MM.1S (cell line): ENCODE data around the gene GALR2.

Source experiments
- EZH2 ChIP-seq: fragments of 300-600 bp; sonication (generic); optimal IDR thresholded peaks from 2 replicates; pipeline ENCODE3; 2017; ENCODE audit warnings: low read depth, mild to moderate bottlenecking, antibody characterized with exemption, low read length, mixed read lengths
- EZH2phosphoT487 ChIP-seq: fragments of 300-600 bp; sonication (generic); IDR thresholded peaks from 2 replicates; pipeline ENCODE4 v1.6.1; 2018; ENCODE audit warnings: antibody characterized with exemption, low read length
- TF ChIP-seq, protein P1 (sequence below): fragments of 300-600 bp; sonication (generic); IDR thresholded peaks from 2 replicates; pipeline ENCODE4 v1.5.1; 2016; ENCODE audit warnings: antibody characterized with exemption, low read length, mixed read lengths

DNA sequence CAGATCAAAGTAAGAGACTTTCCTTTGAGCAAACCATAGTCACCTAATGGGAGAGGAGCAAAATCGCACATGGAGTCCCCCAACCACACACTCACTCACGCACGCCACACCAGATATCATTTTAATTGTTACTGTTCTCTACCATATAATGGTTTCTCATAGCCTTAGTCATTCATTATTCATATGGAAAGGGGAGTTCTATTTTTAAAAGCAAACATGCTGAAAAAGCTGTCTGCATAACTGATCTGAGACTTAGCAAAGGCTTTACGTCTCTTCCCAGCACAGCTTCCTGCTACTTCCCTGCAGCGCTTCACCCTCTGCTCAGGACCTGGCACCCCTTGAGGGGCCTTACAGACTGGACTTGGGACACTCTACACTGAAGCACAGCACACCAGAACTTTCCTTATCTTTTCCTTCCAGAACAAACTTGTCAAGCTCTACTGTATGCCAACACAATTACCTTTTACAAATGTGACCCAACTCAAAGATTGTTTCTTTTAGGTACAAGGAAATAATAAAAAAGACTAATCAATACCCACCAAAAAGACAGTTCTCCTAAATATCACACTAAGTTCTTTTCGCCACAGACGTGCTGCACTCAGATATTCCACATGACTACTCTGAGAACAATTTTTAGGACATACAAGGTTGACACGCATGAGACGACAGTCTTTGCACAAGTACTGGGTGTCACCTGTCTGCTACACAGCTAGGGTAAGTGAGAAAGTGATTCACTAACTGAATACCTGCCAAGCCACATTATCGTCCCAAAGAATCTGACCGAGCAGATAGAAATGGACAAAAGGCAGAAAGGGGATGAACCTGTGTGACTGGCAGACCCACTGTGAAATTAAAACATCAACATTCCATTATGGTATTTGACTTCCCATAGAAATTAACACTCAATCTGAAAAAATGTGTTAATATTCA, 23.8 kb upstream of the GALR2 start:
- TF ChIP-seq, protein P1, sequence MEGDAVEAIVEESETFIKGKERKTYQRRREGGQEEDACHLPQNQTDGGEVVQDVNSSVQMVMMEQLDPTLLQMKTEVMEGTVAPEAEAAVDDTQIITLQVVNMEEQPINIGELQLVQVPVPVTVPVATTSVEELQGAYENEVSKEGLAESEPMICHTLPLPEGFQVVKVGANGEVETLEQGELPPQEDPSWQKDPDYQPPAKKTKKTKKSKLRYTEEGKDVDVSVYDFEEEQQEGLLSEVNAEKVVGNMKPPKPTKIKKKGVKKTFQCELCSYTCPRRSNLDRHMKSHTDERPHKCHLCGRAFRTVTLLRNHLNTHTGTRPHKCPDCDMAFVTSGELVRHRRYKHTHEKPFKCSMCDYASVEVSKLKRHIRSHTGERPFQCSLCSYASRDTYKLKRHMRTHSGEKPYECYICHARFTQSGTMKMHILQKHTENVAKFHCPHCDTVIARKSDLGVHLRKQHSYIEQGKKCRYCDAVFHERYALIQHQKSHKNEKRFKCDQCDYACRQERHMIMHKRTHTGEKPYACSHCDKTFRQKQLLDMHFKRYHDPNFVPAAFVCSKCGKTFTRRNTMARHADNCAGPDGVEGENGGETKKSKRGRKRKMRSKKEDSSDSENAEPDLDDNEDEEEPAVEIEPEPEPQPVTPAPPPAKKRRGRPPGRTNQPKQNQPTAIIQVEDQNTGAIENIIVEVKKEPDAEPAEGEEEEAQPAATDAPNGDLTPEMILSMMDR: no peak
- TF ChIP-seq EZH2 (no peak), EZH2phosphoT487 (no peak)
